Suprapubic skin (tissue), 3 donors: ENCODE data around the gene LRMDA.

Experiments
- CTCF ChIP-seq, 2 donors: fragments of 200-600 bp in 1 of 2; fragments of 450-650 bp in 1 of 2; sonication (generic) in 1 of 2; IDR thresholded peaks; one replicate each; pipeline ENCODE4 v1.5.1; 2016 to 2019; ENCODE audit warnings: antibody characterized with exemption in 2 of 2, mild to moderate bottlenecking in 1 of 2, moderate library complexity in 1 of 2
- POLR2A ChIP-seq, 2 donors: fragments of 450-650 bp; IDR thresholded peaks; one replicate each; pipeline ENCODE4 v1.6.1; 2017; ENCODE audit warnings: antibody characterized with exemption in 2 of 2, mild to moderate bottlenecking in 2 of 2, moderate library complexity in 2 of 2

GRCh38 chr10:75410132-75411005 lies 21.1 kb upstream of the LRMDA start:
- TF ChIP-seq CTCF (IDR thresholded peaks at IDR 0.05) (no peak), POLR2A (IDR thresholded peaks at IDR 0.05) (no peak)
